GM19395 (cell line): ENCODE data around the gene RTL1.

Source experiments
- ATAC-seq: cut with Tn5 transposase; IDR thresholded peaks from one replicate; pipeline ENCODE4 v1.9.1; 2021; ENCODE audit warnings: mild to moderate bottlenecking, moderate library complexity; ENCODE audit not compliant: unreplicated experiment

The RTL1 gene

DNA sequence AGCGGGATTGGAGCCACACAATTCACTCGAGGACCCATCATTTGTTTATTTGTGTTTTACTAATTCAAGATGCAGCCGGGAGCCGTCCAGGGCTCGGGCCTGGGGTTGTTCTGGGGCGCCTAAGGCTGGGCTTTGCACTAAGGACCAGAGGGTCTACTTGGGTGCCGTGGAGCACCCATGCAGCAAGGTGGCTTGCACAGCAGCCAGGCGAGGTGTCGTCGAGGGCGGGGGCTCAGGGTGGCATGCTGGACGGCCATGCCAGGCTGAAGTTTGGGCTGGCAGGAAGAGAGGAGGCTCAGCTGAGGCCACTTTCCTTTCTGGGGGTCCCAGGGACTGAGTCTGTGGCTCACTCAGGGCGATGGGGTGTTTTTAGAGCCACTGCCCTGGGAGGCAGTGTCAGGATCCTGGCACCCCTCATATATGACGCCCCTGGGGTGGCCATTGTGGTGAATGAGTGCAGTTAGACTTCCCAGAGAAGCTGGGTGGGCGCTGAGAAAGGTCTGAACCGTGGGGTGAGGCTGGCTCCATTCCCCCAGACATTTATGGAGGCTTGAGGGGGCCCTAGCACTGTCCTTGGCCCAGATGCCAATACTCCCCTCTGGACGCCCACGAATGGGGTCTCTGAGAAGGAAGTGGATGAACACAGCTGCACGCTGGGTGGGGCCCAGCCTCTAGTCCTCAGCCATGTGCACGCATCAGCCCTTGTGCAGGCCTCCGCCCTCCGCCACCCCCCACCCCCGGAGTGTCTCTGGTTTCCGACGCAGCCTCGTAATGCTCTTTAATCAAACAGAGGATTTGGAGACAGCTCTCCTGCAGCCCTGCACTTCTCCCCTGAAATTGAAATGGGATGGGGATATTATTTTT is 66.3 kb downstream of the RTL1 start:
- ATAC-seq, result no peak

DNA sequence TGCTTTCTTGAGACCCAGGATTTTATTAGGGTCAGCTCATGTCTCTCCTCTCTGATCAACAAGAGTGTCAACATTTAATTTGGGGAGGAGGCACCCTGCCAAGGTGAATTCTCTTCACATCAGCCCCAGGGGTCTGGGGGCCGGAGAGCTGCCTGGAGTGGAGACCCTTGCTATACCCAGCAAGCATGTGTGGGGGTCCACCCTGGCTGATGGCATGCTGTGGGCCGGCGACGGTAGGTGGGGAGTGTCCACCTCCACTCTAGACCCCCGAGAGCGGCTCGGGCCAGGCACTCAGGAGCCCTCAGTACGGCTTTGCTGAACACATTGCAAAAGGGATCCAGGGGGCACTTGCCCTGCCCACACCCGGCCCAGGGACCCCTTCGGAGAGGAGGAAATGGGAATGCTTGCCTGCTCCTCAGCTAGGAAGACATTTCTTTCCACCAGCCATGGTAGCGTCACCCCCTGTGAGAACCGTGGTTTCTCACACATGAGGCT is 67.2 kb downstream of the RTL1 start:
- no peak for ATAC-seq

DNA sequence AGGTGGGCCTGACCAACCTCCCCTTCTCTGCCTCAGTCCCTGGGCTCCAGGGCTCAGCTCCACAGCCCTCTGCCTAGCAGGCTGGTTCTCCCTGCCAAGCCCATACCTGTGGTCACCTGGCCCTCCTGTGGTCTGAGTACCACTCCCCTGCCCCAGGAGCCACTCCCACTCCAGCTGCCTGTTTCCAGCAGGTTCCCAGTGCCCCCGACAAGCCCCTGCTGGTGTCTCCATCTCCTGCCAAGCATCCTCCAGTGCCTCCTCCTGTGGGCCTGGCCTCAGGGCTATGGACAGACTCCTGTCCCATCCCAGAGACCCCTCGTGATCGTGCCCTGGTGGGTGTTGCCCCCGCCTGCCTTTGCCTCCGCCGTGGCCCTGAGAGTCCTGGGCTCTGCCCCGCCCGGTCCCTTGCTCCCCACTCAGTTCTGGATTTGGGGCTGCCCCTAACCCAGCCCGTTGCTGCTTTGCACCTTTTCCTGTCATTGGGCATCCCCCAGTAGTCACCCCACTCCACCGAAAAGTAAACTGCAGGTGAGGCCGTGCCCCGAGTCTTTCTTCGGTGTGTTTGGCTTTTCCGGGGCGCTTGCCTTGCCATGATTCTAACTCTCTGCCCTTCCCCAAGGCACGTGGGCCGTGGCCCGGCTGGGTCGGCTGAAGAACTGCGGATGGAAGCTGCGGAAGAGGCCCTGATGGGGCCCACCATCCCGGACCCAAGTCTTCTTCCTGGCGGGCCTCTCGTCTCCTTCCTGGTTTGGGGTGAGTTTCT is 67.8 kb downstream of the RTL1 start:
- ATAC-seq, result no peak

DNA sequence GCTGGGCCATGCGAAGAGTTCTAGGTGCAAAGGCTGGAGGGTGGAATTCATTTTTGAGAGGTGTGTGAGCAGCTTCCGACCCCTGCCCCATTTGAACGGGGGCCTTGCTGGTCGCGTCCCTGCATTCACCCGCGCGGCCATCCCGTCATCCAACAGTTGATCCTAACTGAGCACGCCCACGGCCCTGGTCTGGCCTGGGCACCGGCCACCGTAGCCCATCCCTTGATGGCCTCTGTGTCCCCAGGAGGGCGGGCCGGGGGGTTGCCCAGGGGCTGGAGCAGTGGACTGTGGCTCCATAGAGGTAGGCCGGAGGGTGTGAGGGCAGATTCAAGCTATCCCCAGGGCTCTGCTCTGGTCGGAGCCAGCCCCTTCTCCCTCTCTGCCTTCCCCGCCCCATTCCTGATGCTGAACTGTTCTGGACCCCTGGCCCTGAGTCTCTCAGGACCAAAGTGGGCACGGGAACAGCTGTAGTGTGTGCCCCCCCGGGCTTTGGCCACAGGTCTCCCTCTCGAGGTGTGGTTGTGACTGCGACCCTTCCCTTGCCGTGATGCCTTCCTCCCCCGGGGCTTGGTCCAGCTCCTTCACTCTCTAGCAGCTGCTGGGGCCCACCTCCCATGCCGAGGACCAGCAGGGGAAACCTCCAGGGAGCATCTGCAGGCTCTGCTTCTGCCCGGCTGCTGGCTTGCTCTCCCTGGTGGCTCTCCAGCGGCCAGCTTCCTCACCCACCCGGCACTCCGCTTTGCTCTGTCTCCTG is 68.6 kb downstream of the RTL1 start:
- no peak for ATAC-seq

DNA sequence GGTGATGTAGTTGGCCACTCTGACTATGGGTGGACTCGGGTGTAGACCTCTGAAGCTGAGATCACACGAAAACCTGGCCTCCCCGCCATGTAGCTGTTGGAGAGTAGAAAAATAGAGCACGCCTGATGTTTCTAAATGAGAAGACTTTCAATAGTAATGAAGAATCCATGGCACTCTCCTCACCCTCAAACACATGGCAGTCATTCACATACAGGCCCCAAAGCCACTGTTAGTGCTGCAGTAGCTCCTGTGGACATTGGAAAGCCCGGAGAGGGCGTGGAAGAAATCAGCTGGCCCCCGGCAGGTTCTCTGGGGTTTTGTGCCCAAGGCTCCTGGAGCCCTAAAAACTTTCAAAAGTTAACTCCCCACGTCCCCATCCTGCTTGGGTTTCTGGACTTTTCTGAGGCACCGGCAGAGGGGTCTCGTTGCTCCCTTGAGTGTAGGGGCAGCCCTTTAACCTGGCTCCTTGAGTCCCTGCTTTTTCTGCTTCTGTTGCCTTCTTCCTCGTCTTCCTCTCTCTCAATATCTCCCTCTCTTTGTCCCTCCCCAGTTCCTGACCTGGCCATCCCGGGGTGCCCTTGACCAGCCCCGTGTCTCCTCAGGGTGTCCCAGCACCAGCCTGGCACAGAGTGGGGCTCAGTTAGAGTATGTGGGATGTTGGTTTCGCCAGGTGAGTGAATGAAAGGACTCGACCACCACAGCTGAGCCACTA is 69.3 kb downstream of the RTL1 start:
- ATAC-seq, result no peak

DNA sequence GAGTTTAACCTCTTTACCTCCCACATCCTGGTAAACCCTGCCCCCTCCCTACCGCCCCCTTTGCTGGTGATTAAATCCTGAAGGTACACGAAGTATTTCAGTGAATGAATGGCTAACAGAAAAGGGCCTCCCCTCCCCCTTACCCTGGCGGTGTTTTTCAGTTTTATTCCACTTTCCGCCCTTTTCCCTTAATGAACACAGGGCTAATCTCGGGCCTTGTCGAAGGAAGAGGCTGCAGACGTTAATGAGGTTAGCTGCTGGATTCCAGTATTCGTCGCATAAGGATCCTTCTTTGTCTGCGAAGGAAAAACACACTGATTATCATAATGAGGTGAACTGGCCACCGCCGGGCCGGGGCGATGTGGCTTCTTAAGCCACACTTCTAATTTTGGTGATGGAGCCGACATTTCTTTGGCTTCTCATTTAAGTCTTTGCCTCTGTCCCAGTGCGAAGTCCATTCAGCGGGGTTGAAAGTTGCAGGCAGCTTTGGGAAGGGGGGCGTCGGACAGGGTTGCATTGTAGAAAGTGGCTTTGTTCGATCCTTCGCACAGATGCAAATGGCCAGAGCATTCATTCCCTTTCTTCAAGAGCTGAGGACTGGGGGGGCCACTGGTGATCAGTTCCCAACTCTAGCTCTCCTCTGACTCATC is 71.1 kb downstream of the RTL1 start:
- ATAC-seq, result no peak

DNA sequence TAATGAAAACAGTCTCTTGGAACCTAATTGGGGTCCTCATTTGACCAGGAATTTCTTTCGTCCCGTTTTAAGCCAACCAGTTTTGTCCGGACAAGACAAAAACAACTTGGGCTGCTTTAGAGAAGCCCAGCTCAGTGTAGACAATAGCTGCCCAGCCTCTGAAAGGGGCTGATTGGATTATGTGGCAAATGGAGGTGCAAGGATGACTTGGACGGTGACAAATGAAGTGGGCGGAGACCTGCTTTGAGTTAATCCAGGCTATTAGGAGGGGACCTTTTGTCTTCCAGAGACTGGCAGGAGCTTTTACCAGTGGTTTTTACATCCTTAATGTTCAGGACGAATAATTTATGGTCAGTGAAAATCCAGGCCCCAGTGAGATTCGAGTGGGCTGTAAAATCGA is 72.8 kb downstream of the RTL1 start:
- ATAC-seq, result no peak
